Measurements from ENCODE around the gene SAV1.
"Not testable (repeated sequence)": the region's sequence is repeated elsewhere in the genome, so short reads cannot be mapped to it uniquely, and the experiment has no call there.

DNA sequence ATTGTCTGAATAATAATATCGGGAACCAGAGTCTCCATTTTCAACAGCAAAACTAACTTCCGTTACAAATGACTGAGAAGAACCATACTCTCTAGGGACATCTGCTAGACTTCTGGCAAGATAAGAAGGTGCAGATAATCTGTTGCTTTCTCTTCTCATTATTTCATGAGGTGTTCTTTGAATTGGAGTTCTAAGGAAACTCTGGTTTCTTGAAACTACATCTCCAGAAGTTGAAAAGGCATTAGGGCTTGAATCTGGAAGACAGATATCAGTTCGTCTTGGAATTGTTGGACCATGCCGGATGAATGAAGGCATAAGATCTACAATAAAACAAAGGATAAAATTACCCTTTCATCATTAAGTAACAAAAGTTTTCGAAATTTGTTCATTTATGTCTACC, 2.8 kb downstream of the SAV1 start:
- TF ChIP-seq YY1 (IDR thresholded peaks at IDR 0.05; ENCODE audit: insufficient read depth, insufficient read length); ZNF274 (IDR thresholded peaks at IDR 0.05; ENCODE audit: low read depth, low read length): not testable (repeated sequence)
